DOHH2 (cell line): Measurements from ENCODE around the gene LAIR1.
"Not testable (repeated sequence)": the region's sequence is repeated elsewhere in the genome, so short reads cannot be mapped to it uniquely, and the experiment has no call there.

Source experiments
- H3F3A ChIP-seq: fragments of 200-600 bp; sonication (generic), shearing (Covaris generic); 2 replicates; pipeline ENCODE4 v1.6.0; 2016; ENCODE audit warnings: antibody characterized with exemption, mild to moderate bottlenecking; ENCODE audit not compliant: control insufficient read depth, insufficient read depth
- H3K27ac ChIP-seq: fragments of 200-600 bp; sonication (generic); 2 replicates; pipeline ENCODE4 v1.5.1; 2014; ENCODE audit warnings: low read depth, mild to moderate bottlenecking, low read length, moderate library complexity
- H3K27me3 ChIP-seq: fragments of 200-600 bp; sonication (generic); 2 replicates; pipeline ENCODE4 v1.6.1; 2014; ENCODE audit warnings: mild to moderate bottlenecking, low read length, mixed read lengths; ENCODE audit not compliant: control insufficient read depth
- H3K36me3 ChIP-seq: fragments of 200-600 bp; sonication (generic); 2 replicates; pipeline ENCODE4 v1.6.1; 2014; ENCODE audit warnings: mild to moderate bottlenecking, low read length, moderate library complexity, mixed read lengths; ENCODE audit not compliant: control insufficient read depth
- H3K4me1 ChIP-seq: fragments of 200-600 bp; sonication (generic); 2 replicates; pipeline ENCODE4 v1.6.1; 2014; ENCODE audit warnings: mild to moderate bottlenecking, low read length, mixed read lengths; ENCODE audit not compliant: control insufficient read depth
- H3K4me2 ChIP-seq: fragments of 200-600 bp; sonication (generic); 2 replicates; pipeline ENCODE4 v1.6.0; 2014; ENCODE audit warnings: mild to moderate bottlenecking, low read length, moderate library complexity
- H3K4me3 ChIP-seq: fragments of 200-600 bp; sonication (generic); 2 replicates; pipeline ENCODE4 v1.5.1; 2014; ENCODE audit warnings: mild to moderate bottlenecking, low read length, mixed read lengths
- H3K79me2 ChIP-seq: fragments of 200-600 bp; sonication (generic); 2 replicates; pipeline ENCODE4 v1.6.1; 2014; ENCODE audit warnings: mild to moderate bottlenecking, low read length, mixed read lengths; ENCODE audit not compliant: control insufficient read depth
- H3K9me2 ChIP-seq: fragments of 200-600 bp; sonication (generic); replicated peaks from 2 replicates; pipeline ENCODE4 v1.6.1; 2014; ENCODE audit warnings: mild to moderate bottlenecking, low read length, mixed read lengths; ENCODE audit not compliant: control insufficient read depth
- H3K9me3 ChIP-seq: fragments of 200-600 bp; sonication (generic); 2 replicates; pipeline ENCODE4 v1.6.1; 2014; ENCODE audit warnings: antibody characterized with exemption, low read length, mixed read lengths; ENCODE audit not compliant: control insufficient read depth, insufficient read depth
- H4K20me1 ChIP-seq: fragments of 200-600 bp; sonication (generic); 2 replicates; pipeline ENCODE4 v1.6.0; 2014; ENCODE audit warnings: low read depth, mild to moderate bottlenecking, antibody characterized with exemption, low read length, moderate library complexity; ENCODE audit not compliant: control insufficient read depth, insufficient read depth
- CTCF ChIP-seq: fragments of 200-600 bp; sonication (generic); IDR thresholded peaks from one replicate; pipeline ENCODE4 v1.5.1; 2014; ENCODE audit warnings: antibody characterized with exemption, mild to moderate bottlenecking, low read depth, low read length; ENCODE audit not compliant: poor library complexity, severe bottlenecking
- EZH2phosphoT487 ChIP-seq: fragments of 200-600 bp; sonication (generic); IDR thresholded peaks from 2 replicates; pipeline ENCODE4 v1.6.1; 2017; ENCODE audit warnings: borderline replicate concordance, mild to moderate bottlenecking, antibody characterized with exemption, low read length, moderate library complexity, mixed read lengths

Gene LAIR1

GRCh38 chr19:54332149-54332548 is 32.6 kb downstream of the LAIR1 start:
- H3K79me2 ChIP-seq = no peaks in the 10 kb centered on the region
- H3K27ac ChIP-seq = no peak overlapping the region
- H3K4me2 ChIP-seq = no peak overlapping the region
- H3K4me3 ChIP-seq = no peak overlapping the region
- no peaks in the 10 kb centered on the region for H4K20me1 ChIP-seq
- H3F3A ChIP-seq = no peaks in the 10 kb centered on the region
- TF ChIP-seq EZH2phosphoT487 = no peak
- TF ChIP-seq CTCF = no peak
- no peaks in the 10 kb centered on the region for H3K36me3 ChIP-seq
- peaks cover 4% of the 10 kb centered on the region for H3K4me1 ChIP-seq
- H3K9me3 ChIP-seq = no peaks in the 10 kb centered on the region
- peaks cover 18% of the 10 kb centered on the region for H3K27me3 ChIP-seq
- no peaks in the 10 kb centered on the region for H3K9me2 ChIP-seq

- Histone ChIP-seq H4K20me1 (no peaks in the 10 kb centered on the region), H3K9me3 (no peaks in the 10 kb centered on the region), H3K79me2 (no peaks in the 10 kb centered on the region), H3F3A (no peaks in the 10 kb centered on the region), H3K9me2 (no peaks in the 10 kb centered on the region), H3K4me3 (no peak overlapping the region), H3K36me3 (no peaks in the 10 kb centered on the region), H3K27me3 (peaks cover 18% of the 10 kb centered on the region), H3K4me1 (peaks cover 6% of the 10 kb centered on the region), H3K27ac (no peak overlapping the region), H3K4me2 (no peak overlapping the region)
- no peak for TF ChIP-seq CTCF
- no peak for TF ChIP-seq EZH2phosphoT487
These were observed 33.1 kb downstream of the LAIR1 start for GRCh38 chr19:54331626-54332025.

- Histone ChIP-seq H4K20me1 (no peaks in the 10 kb centered on the region), H3K9me2 (no peaks in the 10 kb centered on the region), H3K4me2 (no peak overlapping the region), H3F3A (no peaks in the 10 kb centered on the region), H3K4me3 (no peak overlapping the region), H3K79me2 (no peaks in the 10 kb centered on the region), H3K36me3 (no peaks in the 10 kb centered on the region), H3K4me1 (peaks cover 6% of the 10 kb centered on the region), H3K27me3 (peaks cover 19% of the 10 kb centered on the region), H3K9me3 (no peaks in the 10 kb centered on the region), H3K27ac (no peak overlapping the region)
- TF ChIP-seq CTCF (no peak), EZH2phosphoT487 (no peak)
These were observed 35.1 kb downstream of the LAIR1 start for GRCh38 chr19:54329476-54330165.

DNA sequence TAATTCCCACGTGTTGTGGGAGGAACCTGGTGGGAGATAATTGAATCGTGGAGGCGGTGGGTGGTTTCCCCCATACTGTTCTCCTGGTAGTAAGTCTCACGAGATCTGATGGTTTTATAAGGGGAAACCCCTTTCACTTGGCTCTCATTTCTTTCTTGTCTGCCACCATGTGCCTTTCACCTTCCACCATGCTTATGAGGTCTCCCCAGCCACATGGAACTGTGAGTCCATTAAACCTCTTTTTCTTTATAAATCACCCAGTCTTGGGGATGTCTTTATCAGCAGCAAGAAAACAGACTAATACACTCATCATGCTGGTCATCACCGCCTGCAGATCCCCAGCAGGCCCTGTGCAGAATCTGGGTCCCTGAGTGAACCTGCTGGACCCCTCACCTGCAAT is 36.0 kb downstream of the LAIR1 start:
- not testable (repeated sequence) for H3K36me3 ChIP-seq, H3F3A ChIP-seq, H3K9me3 ChIP-seq, H3K79me2 ChIP-seq, H3K4me2 ChIP-seq, H3K27ac ChIP-seq, H3K9me2 ChIP-seq, H3K4me1 ChIP-seq, H3K4me3 ChIP-seq, H4K20me1 ChIP-seq
- H3K27me3 ChIP-seq = peaks cover 20% of the 10 kb centered on the region
